H54 (cell line): ENCODE measurements around the gene SQOR.
A peak's percentile ranks its signal among the peaks of the same experiment; 100 is the strongest.

Experiments
- DNase-seq: peaks from one replicate; pipeline ENCODE4 v3.0.0; 2011; ENCODE audit warnings: low spot score, mixed read lengths; ENCODE audit not compliant: insufficient read length
- FAIRE-seq: peaks from 3 replicates; lab custom pipeline; 2011; peaks lifted over from hg19 to GRCh38; lab: Jason Lieb, UNC
- POLR2A ChIP-seq: IDR thresholded peaks from 2 replicates; pipeline ENCODE4 v1.6.1; 2011; ENCODE audit warnings: low read depth, mild to moderate bottlenecking, low read length

The SQOR gene

DNA sequence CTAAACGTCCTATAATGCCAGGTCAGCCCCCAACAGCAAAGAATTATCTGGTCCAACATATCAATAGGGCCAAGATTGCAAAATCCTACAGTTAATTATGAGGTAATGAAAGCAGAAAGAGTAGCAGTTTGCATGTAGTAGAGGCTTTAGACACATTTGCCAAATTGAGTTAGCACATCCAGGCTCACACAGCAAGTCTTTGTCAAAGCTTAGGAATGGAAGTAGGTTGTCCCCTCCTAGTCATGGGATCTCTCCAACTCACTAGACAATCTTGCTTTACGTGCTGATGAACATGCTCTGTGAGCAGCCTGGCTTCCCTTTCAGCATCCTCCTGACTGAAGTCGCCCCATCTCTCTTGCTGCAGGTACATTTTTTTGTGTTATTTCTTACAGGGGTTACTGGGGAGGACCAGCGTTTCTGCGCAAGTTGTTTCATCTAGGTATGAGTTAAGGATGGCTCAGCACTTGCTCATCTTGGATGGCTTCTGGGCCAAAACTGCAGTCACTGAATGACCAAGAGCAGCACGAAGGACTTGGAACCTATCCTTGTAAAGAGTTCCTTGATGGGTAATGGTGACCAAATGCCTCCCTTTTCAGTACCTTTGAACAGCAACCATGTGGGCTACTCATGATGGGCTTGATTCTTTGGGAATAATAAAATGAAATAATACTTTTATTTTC, 55.9 kb downstream of the SQOR start:
- no peak for TF ChIP-seq POLR2A
- DNase-seq (no peak), FAIRE-seq (no peak)

DNA sequence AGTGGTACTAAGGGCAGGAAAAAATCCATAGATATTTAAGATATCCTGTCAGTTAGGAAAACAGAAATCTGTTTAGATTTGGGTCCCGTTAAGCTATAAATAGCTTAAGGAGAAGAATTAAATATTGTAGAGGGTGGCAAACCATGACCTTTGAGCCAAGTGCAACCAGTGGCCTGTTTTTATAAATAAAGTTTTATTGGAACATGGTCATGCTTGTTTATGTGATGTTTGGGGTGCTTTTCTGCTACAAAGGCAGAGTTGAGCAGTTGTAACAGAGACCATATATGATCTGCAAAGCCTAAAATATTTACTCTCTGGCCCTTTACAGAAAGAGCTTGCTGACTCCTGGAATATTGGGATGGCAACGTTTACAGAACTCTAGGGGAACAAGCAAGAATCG, 66.3 kb downstream of the SQOR start:
- DNase-seq (no peak), FAIRE-seq (no peak)
- TF ChIP-seq POLR2A: no peak

DNA sequence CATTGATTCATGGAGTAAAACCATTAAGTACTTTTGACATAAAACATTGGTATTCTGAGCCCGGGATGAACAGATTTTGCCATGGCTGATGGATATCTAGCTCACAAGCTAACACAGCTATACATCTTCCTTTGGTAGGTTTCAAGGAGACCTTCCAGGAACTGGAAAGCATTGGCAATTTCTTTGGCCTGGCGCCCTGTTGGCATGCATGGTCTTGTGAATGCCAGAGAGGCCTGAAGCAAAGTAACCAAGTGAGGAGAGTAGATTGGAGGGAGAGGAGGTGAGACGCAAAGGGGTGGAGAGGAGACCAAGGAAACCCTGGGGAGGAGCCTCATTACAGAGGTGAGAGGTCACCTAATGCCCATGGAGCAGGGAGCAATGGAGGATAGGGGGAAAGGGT, 67.2 kb downstream of the SQOR start:
- FAIRE-seq (no peak), DNase-seq (no peak)
- TF ChIP-seq POLR2A: no peak

DNA sequence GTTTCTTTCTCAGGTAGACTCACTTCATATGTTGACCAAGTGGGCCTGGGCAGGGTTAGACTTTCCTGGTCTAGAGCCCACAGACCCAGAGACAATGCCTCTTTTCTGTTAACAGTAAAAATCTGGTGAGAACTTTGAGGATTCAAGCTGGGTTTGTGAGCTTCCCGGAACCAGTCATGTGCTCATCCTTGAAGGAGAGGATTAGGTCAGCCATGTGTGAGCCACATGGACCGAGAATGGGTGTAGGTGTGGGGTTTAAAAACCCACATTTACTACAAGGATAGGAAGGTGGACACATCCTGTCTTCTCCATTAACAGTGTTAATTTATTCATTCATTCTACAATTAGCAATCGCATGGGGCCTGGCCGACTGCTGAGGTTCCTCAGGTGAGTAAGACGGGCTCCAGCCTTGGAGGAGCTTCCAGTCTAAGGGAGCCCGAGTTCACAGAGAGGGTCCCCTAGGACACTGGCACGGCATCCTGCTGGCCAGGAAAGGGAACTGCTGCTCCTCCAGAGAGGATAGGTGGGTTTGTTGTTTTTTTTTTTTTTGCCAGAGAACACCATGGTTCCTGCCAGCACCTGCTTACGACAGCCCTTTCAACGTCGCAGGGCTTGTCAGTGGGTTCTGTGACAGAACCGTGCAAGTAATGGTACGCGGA, 69.0 kb downstream of the SQOR start:
- TF ChIP-seq POLR2A: no peak
- FAIRE-seq (no peak), DNase-seq (no peak)

DNA sequence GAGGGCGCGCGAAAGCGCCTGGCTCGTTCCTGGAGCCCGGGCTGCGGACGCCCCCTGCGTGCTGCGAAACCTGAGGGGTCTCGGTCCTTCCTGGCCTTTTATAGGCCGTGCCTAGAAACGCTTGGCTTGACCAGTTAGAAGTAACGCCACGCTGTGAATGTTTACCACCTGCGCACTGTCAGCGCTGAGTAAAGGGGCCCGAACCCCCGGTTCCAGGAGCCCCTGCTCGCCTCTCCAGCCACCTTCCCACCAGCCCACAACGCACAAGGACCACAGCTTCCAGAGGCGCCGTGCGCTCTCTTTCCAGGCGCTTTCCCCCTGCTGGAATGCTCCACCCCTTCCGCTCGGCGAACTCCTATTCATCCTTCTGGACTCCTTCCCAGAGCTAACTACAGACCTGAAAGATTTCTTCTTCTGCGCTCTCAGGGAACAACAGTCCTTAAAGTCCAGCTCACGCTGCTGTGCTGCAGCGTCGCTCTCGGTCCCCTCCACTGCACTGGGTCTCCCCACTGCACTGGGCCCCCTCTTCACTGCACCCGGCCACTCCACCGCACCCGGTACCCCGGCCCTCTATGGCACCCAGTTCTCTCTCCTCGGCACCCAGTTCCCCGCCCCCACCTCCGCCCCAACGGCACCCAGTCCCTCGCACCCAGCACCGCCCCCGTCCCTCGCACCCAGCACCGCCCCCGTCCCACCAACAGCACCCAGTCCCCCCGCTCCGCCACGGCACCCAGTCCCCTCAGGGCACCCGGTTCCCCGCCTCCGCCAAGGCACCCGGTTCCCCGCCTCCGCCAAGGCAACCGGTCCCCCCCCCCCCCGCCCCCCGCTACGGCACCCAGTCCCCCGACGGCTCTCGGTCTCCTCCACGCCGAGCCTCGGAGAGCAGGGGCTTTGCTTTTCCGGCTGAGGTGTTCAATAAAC, 69.8 kb downstream of the SQOR start:
- no peak for TF ChIP-seq POLR2A
- DNase-seq (no peak), FAIRE-seq (no peak)

DNA sequence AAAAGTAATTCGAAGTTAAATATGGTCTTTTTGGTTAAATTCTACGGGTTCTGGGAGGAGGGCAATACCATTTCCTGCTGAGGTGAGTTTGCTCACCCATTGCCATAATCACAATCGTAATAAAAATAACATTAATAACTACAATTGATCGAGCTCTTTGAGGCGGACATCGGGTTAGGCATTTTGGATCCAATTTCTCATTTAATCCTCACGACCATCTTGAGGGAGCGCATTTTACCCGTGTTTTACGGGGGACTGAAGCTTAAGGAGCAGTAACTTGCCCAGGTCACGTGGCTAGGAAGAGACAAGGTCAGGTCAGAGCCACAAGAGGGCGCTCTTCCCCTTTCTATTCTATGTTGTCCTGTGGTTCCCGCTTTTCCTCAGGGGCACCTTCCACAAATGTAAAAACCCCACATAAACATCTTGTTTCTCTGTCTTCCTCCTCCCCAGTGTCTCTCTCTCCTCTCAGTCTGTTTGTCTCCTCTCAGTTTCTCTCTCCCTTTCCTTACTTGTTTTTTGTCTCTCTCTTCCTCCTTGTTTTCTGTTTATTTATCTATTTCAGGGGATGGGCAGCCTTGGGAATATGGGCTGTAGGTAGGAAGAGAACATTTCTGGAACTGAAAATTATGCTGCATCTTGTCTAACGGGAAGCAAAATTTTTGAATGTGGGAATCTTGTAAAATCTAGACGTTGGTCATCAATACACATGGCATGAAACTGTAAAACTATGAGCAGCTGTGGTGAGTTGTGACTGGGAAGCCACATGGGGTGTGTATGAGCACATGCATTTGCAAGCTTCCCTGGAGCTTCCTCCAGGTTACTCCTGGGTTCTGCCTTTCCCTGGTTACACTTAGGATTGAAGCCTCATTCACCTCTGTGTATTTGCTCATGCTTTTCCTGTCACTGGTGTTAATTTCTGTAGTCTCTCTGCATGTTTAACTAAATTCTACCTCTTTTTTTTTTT, 71.0 kb downstream of the SQOR start:
- DNase-seq (peak; percentile 49), FAIRE-seq (peak; percentile 87)
- TF ChIP-seq POLR2A: no peak

DNA sequence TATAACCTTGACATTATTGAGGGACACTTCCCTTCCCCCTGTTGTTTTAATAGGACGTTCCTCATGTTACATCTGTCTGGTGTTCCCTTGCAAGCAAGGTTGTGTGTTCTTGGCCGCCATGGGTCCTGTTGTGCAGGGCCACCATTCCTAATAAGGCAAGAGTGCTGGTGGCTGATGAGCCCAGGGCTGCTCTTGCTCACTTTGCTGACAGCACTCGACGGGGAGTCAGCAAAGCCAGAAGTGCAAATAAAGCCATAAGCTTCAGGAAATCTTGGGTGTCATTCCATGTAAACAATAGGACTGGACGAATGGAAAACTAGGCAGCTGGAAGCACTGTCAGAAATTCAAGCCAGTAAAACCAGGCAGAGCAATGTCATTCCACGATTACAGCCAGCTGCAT, 75.8 kb downstream of the SQOR start:
- no peak for FAIRE-seq
- no peak for TF ChIP-seq POLR2A
- DNase-seq: no peak

DNA sequence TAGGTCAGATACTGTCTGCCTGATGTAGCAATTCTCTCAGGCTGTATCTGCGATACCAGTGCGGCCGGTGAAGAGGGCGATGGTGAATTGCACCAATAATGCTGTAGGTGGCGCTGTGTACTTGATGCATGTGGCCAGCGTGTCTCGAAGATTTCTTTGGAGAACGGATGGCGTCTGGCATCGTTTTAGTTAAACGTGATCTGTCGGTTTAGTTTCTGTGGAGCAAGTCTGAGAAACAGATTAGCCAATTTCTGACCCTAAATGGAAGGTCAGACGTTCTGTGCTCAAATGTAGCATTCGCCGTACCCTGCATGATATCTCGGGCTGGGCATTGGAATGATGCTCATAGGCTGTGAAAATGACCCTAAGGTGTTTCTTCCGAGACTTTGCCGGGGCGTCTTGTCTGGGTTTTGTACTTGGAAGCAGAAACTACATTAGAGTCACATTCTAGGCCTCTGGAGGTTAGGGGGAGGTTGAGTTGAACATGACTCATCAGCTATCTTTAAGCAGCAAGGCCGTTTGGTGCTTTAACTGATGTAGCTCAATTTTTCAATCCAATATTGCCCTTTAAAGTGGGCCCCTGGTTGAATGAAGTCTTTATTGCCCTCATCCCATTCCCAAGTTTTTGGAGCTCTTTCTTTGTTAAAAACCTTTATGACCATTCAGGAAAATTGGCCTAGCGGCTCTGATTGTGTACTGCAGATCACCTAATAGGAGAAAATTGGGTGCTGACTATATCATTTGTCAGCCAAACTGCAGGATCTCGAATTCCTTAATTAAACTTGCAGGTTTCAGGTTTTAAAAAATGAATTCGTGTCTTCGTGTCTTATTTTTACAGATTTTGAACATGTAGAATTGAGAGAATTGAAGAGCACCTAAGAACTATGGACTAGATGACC, 80.0 kb downstream of the SQOR start:
- no peak for DNase-seq
- TF ChIP-seq POLR2A: no peak
- peak; percentile 70 for FAIRE-seq

DNA sequence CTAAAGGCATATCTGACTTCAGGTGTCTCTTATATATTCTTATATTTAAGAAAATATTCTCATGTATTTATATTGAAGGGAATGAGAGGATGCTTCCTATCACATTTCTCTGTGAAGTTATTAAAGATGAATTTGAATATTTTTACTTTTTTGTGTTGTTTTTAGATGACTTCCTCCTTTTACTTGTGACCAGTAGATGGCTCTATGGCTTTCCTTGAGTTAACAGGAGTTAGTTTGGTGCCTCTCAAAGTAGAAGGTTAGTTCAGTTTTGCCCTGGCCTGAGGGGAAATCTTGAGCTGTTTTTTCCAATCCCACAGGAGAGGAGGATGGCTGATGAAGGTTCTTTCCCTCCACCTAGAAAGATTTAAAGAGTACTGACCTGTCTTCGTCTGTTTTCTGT, 80.7 kb downstream of the SQOR start:
- DNase-seq: no peak
- no peak for TF ChIP-seq POLR2A
- FAIRE-seq: no peak

DNA sequence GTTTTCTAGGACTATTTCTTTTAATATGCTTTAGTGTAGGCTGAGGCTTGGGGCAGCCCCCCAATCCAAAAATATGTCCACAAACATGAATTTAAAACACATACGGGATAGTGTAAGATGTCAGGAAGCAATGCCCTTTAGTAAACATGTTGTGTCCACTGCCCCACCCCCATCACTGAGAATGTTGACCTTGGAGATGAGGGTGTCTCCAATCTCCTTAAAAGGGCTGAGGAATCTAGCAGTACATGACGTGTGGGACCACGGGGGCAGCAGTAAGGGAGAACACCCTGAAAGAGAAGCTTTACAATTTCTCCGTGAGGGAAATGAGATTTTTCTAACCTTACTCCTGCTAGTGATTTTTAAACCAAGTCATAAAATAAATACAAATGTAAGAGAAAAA, 84.7 kb downstream of the SQOR start:
- no peak for TF ChIP-seq POLR2A
- no peak for FAIRE-seq
- DNase-seq: no peak

DNA sequence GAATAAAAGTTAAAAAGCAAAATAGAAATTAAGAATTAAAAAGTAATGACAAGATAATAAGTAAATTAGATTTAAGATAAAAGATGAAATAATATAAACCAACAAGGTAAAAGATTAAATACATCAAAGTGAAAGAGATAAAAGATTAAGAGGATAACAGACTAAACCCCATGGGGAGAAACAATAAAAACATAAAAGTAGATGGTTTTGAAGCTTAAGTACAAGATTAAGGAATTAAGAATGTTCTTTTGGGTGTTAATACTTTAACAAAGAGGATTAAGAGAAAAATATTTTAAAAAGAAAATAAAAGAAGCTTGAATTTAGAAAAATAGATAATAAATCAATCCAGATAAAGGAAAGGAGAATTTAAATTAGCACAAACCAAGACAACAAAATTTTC, 85.4 kb downstream of the SQOR start:
- DNase-seq (no peak), FAIRE-seq (no peak)
- TF ChIP-seq POLR2A: no peak

DNA sequence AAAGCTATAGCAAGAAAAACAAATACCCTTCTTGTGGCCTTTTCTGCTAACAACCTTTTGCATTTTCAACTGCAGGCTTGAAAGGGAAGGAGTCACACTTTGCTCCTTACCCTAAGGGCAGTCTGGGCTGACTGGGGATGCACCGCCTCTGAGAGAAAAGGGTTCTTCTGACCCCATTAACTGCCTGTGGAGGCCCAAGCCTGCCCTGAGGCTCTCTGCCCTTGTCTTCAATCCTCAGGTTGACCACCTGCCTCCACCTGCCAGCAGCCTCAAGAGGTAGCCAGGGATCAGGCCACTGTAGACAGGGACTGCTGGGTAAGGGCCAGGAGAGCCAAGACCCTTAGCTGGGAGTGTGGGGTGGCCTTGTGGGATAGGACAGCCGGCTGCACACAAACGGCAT, 93.8 kb downstream of the SQOR start:
- no peak for TF ChIP-seq POLR2A
- no peak for FAIRE-seq
- DNase-seq: no peak
